Measurements from ENCODE around the gene ME3.

The ME3 gene

DNA sequence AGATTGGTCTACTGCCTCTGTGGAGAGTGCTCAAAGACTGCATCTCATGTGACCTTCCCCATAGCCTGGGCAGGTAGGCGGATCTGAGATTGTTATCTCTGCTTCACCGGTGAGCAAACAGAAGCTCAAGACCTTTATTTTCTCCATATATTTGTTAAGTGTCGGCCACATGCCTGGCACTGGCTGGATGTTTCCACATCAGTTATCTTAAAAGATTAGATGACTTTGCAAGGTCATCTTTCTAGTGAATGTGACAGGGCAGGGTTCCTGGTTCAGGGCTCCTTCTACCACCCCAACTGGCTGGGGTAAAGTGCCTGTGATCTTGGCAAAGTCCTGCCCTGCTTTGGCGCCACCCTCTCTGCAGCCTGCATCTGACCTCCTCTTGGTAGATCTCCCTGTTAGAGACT, 172.7 kb downstream of the ME3 start:
- DNase-seq = no peak
- in situ Hi-C loops (cut with HindIII; ENCODE audit: low pct_ligation_motif_present, low sequenced_read_pairs) = no loop called here
- Histone ChIP-seq H3K27me3 (replicated peaks) (no peaks in the 10 kb centered on the region), H3K4me3 (ENCODE audit: low read depth, low read length) (no peak overlapping the region), H3K36me3 (replicated peaks) (no peaks in the 10 kb centered on the region), H3K27ac (no peak overlapping the region)
- TF ChIP-seq, protein P1, sequence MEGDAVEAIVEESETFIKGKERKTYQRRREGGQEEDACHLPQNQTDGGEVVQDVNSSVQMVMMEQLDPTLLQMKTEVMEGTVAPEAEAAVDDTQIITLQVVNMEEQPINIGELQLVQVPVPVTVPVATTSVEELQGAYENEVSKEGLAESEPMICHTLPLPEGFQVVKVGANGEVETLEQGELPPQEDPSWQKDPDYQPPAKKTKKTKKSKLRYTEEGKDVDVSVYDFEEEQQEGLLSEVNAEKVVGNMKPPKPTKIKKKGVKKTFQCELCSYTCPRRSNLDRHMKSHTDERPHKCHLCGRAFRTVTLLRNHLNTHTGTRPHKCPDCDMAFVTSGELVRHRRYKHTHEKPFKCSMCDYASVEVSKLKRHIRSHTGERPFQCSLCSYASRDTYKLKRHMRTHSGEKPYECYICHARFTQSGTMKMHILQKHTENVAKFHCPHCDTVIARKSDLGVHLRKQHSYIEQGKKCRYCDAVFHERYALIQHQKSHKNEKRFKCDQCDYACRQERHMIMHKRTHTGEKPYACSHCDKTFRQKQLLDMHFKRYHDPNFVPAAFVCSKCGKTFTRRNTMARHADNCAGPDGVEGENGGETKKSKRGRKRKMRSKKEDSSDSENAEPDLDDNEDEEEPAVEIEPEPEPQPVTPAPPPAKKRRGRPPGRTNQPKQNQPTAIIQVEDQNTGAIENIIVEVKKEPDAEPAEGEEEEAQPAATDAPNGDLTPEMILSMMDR (IDR thresholded peaks at IDR 0.05; ENCODE audit: low read depth, low read length, missing control alignments) = no peak

DNA sequence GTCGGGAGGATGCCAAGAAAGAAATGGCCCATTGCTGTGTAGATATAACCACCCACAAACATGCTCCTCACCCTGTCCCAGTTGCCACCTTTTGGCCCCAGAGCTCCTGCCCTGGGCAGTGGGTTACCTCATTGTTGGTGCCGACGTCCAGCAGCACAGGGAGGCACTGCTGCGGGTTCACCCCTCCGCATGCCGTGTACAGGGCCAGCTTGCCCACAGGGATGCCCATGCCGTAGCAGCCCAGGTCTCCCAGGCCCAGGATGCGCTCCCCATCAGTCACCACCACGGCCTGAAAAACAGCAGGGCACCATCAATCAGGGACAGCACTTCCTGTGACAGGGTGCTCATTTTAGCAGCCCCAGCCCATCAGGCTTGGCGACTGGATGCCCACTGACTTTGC, 174.6 kb downstream of the ME3 start:
- DNase-seq = no peak
- Histone ChIP-seq H3K36me3 (replicated peaks) (no peaks in the 10 kb centered on the region), H3K4me3 (ENCODE audit: low read depth, low read length) (no peak overlapping the region), H3K27ac (peak overlapping the region; percentile 58), H3K27me3 (replicated peaks) (no peaks in the 10 kb centered on the region)
- in situ Hi-C loops (cut with HindIII; ENCODE audit: low pct_ligation_motif_present, low sequenced_read_pairs) = no loop called here
- TF ChIP-seq, protein P1 (IDR thresholded peaks at IDR 0.05; ENCODE audit: low read depth, low read length, missing control alignments) = no peak

DNA sequence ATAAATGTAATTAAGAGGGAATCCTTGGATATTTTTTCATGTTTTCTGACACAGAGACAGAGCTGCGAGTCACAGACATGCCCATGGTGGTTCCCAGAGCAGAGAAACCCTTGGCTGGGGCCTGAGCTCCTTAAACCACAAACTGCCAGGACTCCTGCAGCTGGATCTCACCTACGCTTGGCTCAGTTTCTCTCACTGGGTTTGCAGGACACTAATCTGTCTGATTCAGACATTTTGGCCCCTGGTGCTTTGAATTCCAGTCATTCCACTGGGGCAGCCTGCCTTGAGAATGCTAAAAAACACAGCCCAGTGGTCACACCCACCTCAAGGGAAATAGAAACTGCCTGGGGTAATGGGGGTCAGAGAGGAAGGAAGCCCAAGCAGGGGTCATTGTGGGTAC, 175.1 kb downstream of the ME3 start:
- H3K27me3 ChIP-seq (replicated peaks) = no peaks in the 10 kb centered on the region
- TF ChIP-seq, protein P1 (IDR thresholded peaks at IDR 0.05; ENCODE audit: low read depth, low read length, missing control alignments) = no peak
- DNase-seq = peak; percentile 59
- in situ Hi-C loops (cut with HindIII; ENCODE audit: low pct_ligation_motif_present, low sequenced_read_pairs) = no loop called here
- H3K36me3 ChIP-seq (replicated peaks) = no peaks in the 10 kb centered on the region
- no peak overlapping the region for H3K4me3 ChIP-seq (ENCODE audit: low read depth, low read length)
- H3K27ac ChIP-seq = peak overlapping the region; percentile 58

GRCh38 chr11:86495351-86495750, 177.1 kb downstream of the ME3 start:
- H3K27ac ChIP-seq = no peak overlapping the region
- TF ChIP-seq, protein P1 (IDR thresholded peaks at IDR 0.05; ENCODE audit: low read depth, low read length, missing control alignments) = no peak
- in situ Hi-C loops (cut with HindIII; ENCODE audit: low pct_ligation_motif_present, low sequenced_read_pairs) = no loop called here
- no peaks in the 10 kb centered on the region for H3K36me3 ChIP-seq (replicated peaks)
- no peak overlapping the region for H3K4me3 ChIP-seq (ENCODE audit: low read depth, low read length)
- no peaks in the 10 kb centered on the region for H3K27me3 ChIP-seq (replicated peaks)
- DNase-seq = no peak

DNA sequence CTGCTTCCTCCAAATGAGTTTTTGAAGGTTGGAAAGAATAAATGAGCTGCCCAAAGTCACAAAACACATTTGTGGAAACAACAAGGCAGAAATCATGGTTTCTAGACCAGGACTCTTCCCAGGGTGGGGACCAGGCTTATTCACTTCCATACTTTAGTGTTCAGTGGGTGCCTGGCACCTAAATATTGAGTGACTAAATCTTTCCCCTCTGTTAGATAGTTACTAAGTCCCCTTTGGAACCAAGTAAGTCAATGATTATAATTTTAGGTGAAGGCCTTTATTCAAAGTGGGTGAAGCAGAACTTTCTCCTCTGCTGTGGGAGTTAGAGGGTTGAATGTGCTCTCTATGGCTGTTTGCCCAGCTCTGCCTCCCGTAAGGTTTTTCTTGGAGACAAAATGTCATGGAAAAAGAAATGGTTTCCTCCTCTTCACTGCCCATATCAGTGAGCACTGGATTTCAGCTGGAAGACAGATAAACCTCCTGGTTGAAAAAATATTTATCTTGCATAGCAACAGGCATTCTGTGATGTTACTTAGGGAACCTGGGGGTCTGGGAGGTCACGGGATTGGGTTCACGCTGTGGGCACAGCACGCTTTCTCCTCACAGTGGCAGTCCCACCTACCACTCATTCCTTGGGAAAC, 179.9 kb downstream of the ME3 start:
- Histone ChIP-seq H3K4me3 (ENCODE audit: low read depth, low read length) (no peak overlapping the region), H3K27ac (no peak overlapping the region), H3K27me3 (replicated peaks) (no peaks in the 10 kb centered on the region), H3K36me3 (replicated peaks) (no peaks in the 10 kb centered on the region)
- in situ Hi-C loops (cut with HindIII; ENCODE audit: low pct_ligation_motif_present, low sequenced_read_pairs) = no loop called here
- no peak for DNase-seq
- TF ChIP-seq, protein P1 (IDR thresholded peaks at IDR 0.05; ENCODE audit: low read depth, low read length, missing control alignments) = no peak

DNA sequence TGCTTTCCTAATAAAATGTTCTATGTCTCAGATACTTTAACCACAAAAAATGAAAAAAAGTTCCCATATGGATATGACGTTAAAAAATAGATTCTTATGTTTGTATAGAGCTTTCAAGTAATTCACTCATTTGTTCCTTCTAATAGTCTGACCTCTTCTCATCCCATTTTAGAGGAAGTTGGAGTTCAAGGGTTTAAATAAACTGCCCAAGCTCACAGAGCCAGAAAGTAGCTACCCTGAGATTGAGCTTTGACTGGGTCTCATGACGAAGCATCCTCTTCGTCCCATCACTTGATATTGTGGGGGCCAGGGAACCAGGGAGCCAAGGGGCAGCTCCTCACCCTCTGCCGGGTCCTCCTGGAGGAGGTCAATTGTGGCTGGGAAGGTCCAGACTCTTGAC, 181.4 kb downstream of the ME3 start:
- Histone ChIP-seq H3K27me3 (replicated peaks) (no peaks in the 10 kb centered on the region), H3K4me3 (ENCODE audit: low read depth, low read length) (no peak overlapping the region), H3K27ac (peak overlapping the region; percentile 79), H3K36me3 (replicated peaks) (no peaks in the 10 kb centered on the region)
- TF ChIP-seq, protein P1 (IDR thresholded peaks at IDR 0.05; ENCODE audit: low read depth, low read length, missing control alignments) = no peak
- DNase-seq = peak; percentile 56
- in situ Hi-C loops (cut with HindIII; ENCODE audit: low pct_ligation_motif_present, low sequenced_read_pairs) = no loop called here

Data from brain microvascular endothelial cell (primary cell).